K562 (cell line): ENCODE data around the gene TMIGD2. TPM values are rescaled to one million over a fixed set of nuclear protein-coding genes. Genes with fewer than 3 reads are reported as not detected.
A peak's percentile ranks its signal among the peaks of the same experiment; 100 is the strongest.

Experiments used
- ATAC-seq: fragments of 200-7000 bp; cut with Tn5 transposase; 3 replicates; pipeline ENCODE4 v1.9.1; 2020; ENCODE audit warnings: moderate library complexity
- BruUV-seq: library from RNA; stranded (reverse); fragments of 400-500 nt; replicated peaks from 2 replicates; lab custom pipeline; 2021; lab: Mats Ljungman, UMichigan
- CTCF ChIA-PET: fragments of 300-600 bp; formaldehyde crosslinking; extraction: SDS; loops from one replicate; lab custom pipeline; 2021; ENCODE audit warnings: low intra/inter-chr PET ratio; lab: Yijun Ruan, JAX
- POLR2A ChIA-PET: fragments of 300-600, 350-650 bp; sonication (Branson Sonifier 250); formaldehyde crosslinking; extraction: SDS; loops from one replicate; lab custom pipeline; 2021; ENCODE audit warnings: antibody characterized with exemption, inconsistent platforms; lab: Yijun Ruan, JAX
- DNase-seq, 4 experiments: peaks; one replicate each; pipeline versions ENCODE4 v3.0.0 to v3.0.0-alpha.2; 2011 to 2018; ENCODE audit warnings: low spot score in 3 of 4, mixed read lengths in 3 of 4; ENCODE audit errors: extremely low read depth in 1 of 4
- FAIRE-seq: peaks from 2 replicates; lab custom pipeline; 2011; peaks lifted over from hg19 to GRCh38; lab: Jason Lieb, UNC
- H2AFZ ChIP-seq: 2 replicates; pipeline ENCODE4 v1.6.0; 2011; ENCODE audit warnings: low read depth, low read length, control low read depth, inconsistent platforms
- H3K27ac ChIP-seq: fragments of 200-600 bp; 3 replicates; pipeline ENCODE4 v1.8.0; 2011; ENCODE audit warnings: low read depth, mild to moderate bottlenecking, control low read depth, inconsistent platforms, low read length, moderate library complexity, mixed read lengths; ENCODE audit errors: extremely low read depth
- H3K27me3 ChIP-seq, 2 experiments: fragments of 300-600 bp in 1 of 2; 2 replicates in 1 of 2; 3 replicates in 1 of 2; pipeline versions ENCODE4 v1.6.0 to v1.8.0; 2011; ENCODE audit warnings: inconsistent platforms in 2 of 2, low read length in 2 of 2, mild to moderate bottlenecking in 1 of 2, mixed read lengths in 1 of 2, moderate library complexity in 1 of 2; ENCODE audit not compliant: control insufficient read depth in 2 of 2, insufficient read depth in 2 of 2
- H3K36me3 ChIP-seq: fragments of 300-600 bp; 3 replicates; pipeline ENCODE4 v1.8.0; 2011; ENCODE audit warnings: mild to moderate bottlenecking, low read length, inconsistent platforms; ENCODE audit not compliant: control insufficient read depth, insufficient read depth
- H3K4me1 ChIP-seq, 2 experiments: fragments of 200-600 bp in 1 of 2; replicated peaks in 1 of 2; 2 replicates in 1 of 2; 3 replicates in 1 of 2; pipeline versions ENCODE4 v1.5.1 to v1.8.0; 2011; ENCODE audit warnings: inconsistent platforms in 2 of 2, low read length in 2 of 2, mild to moderate bottlenecking in 1 of 2, mixed read lengths in 1 of 2, moderate library complexity in 1 of 2; ENCODE audit not compliant: control insufficient read depth in 2 of 2, insufficient read depth in 2 of 2
- H3K4me2 ChIP-seq: 2 replicates; pipeline ENCODE4 v1.6.1; 2011; ENCODE audit warnings: low read length, control low read depth, inconsistent platforms, mixed read lengths; ENCODE audit not compliant: insufficient read depth
- H3K4me3 ChIP-seq: fragments of 200-600 bp; sonication (generic), shearing (Covaris generic); 2 replicates; pipeline ENCODE4 v1.5.1; 2016; ENCODE audit warnings: control low read depth, inconsistent platforms
- H3K79me2 ChIP-seq: fragments of 200-600 bp; 3 replicates; pipeline ENCODE4 v1.8.0; 2011; ENCODE audit warnings: low read length, inconsistent platforms; ENCODE audit not compliant: control insufficient read depth, insufficient read depth
- H3K9ac ChIP-seq, 2 experiments: 2 replicates each; pipeline versions ENCODE4 v1.6.0 to v1.6.1; 2011; ENCODE audit warnings: low read depth in 2 of 2, low read length in 2 of 2, control low read depth in 1 of 2, inconsistent platforms in 1 of 2, mild to moderate bottlenecking in 1 of 2, mixed read lengths in 1 of 2; ENCODE audit not compliant: insufficient read depth in 1 of 2
- H3K9me1 ChIP-seq: one replicate; pipeline ENCODE4 v1.6.0; 2011; ENCODE audit warnings: inconsistent platforms, mild to moderate bottlenecking, low read length, moderate library complexity; ENCODE audit not compliant: control insufficient read depth, insufficient read depth
- H3K9me3 ChIP-seq: replicated peaks from 2 replicates; pipeline ENCODE4 v1.5.1; 2011; ENCODE audit warnings: low read depth, low read length, inconsistent platforms; ENCODE audit not compliant: control insufficient read depth, insufficient read depth
- H4K20me1 ChIP-seq: replicated peaks from 2 replicates; pipeline ENCODE4 v1.6.1; 2011; ENCODE audit warnings: low read length, inconsistent platforms, mixed read lengths; ENCODE audit not compliant: control insufficient read depth, insufficient read depth
- ADNP ChIP-seq: fragments of 200-800 bp; sonication (Bioruptor generic); IDR thresholded peaks from 2 replicates; pipeline ENCODE4 v1.6.1; 2016; ENCODE audit warnings: missing genetic modification characterization, missing compliant biosample characterization
- BACH1 ChIP-seq: fragments of 200-800 bp; sonication (Bioruptor generic); IDR thresholded peaks from 2 replicates; pipeline ENCODE4 v1.6.1; 2016; ENCODE audit warnings: missing genetic modification characterization, missing compliant biosample characterization
- BCOR ChIP-seq: fragments of 450-650 bp; IDR thresholded peaks from 2 replicates; pipeline ENCODE4 v1.6.1; 2016
- CBFB ChIP-seq: sonication (generic); formaldehyde crosslinking; IDR thresholded peaks from 2 replicates; pipeline ENCODE4 v1.4.0; 2020; ENCODE audit warnings: mild to moderate bottlenecking, missing genetic modification reagents
- CBX3 ChIP-seq, 2 experiments: IDR thresholded peaks; 1 replicate in 1 of 2; 2 replicates in 1 of 2; pipeline ENCODE4 v1.6.1; 2012; ENCODE audit warnings: inconsistent platforms in 2 of 2, low read length in 2 of 2, borderline replicate concordance in 1 of 2, control low read depth in 1 of 2
- CHD4 ChIP-seq: fragments of 200-600 bp; sonication (generic); IDR thresholded peaks from 3 replicates; pipeline ENCODE4 v1.6.1; 2012; ENCODE audit warnings: low read depth, mild to moderate bottlenecking, mixed read lengths, low read length, inconsistent platforms; ENCODE audit not compliant: insufficient read depth, insufficient replicate concordance, poor library complexity, severe bottlenecking
- CREB1 ChIP-seq, 2 experiments: sonication (generic) in 1 of 2; formaldehyde crosslinking in 1 of 2; IDR thresholded peaks; 2 replicates each; pipeline versions ENCODE4 v1.6.1 to v1.8.0; 2012 to 2022; ENCODE audit warnings: inconsistent platforms in 1 of 2, mild to moderate bottlenecking in 1 of 2, missing genetic modification reagents in 1 of 2, moderate library complexity in 1 of 2
- HDAC2 ChIP-seq: fragments of 450-650 bp; IDR thresholded peaks from 2 replicates; pipeline ENCODE4 v1.6.1; 2016; ENCODE audit warnings: mild to moderate bottlenecking
- HLTF ChIP-seq: fragments of 450-650 bp; IDR thresholded peaks from 2 replicates; pipeline ENCODE4 v1.6.1; 2016
- IFI16 ChIP-seq: fragments of 250-450 bp; sonication (Bioruptor Pico); IDR thresholded peaks from 2 replicates; pipeline ENCODE4 v2.1.2; 2022; ENCODE audit warnings: mild to moderate bottlenecking, inconsistent platforms
- KDM1A ChIP-seq, 2 experiments: fragments of 450-650 bp; IDR thresholded peaks; 2 replicates each; pipeline ENCODE4 v1.6.1; 2016; ENCODE audit warnings: mild to moderate bottlenecking in 2 of 2
- MCM3 ChIP-seq: fragments of 450-650 bp; IDR thresholded peaks from 2 replicates; pipeline ENCODE4 v1.6.1; 2016
- MTA3 ChIP-seq: fragments of 450-650 bp; formaldehyde crosslinking; IDR thresholded peaks from 2 replicates; pipeline ENCODE4 v1.6.1; 2017; ENCODE audit warnings: mild to moderate bottlenecking, borderline replicate concordance
- NR2F6 ChIP-seq: fragments of 450-650 bp; formaldehyde crosslinking; IDR thresholded peaks from 2 replicates; pipeline ENCODE4 v1.4.0; 2020; ENCODE audit warnings: mild to moderate bottlenecking
- PHF20 ChIP-seq: fragments of 450-650 bp; IDR thresholded peaks from 2 replicates; pipeline ENCODE4 v1.6.1; 2018; ENCODE audit not compliant: partially characterized antibody
- POLR2G ChIP-seq: fragments of 200-400 bp; formaldehyde crosslinking; IDR thresholded peaks from 2 replicates; pipeline ENCODE4 v1.6.1; 2017; ENCODE audit warnings: low read depth, mild to moderate bottlenecking, antibody characterized with exemption, low read length, moderate library complexity
- RBM25 ChIP-seq: fragments of 200-400 bp; formaldehyde crosslinking; IDR thresholded peaks from 2 replicates; pipeline ENCODE4 v1.6.1; 2018; ENCODE audit warnings: low read length, low read depth, moderate library complexity; ENCODE audit not compliant: severe bottlenecking
- SIN3A ChIP-seq, 2 experiments: fragments of 150-350 bp in 1 of 2; IDR thresholded peaks; 2 replicates each; pipeline ENCODE4 v1.6.1; 2011 to 2016; ENCODE audit warnings: borderline replicate concordance in 2 of 2, low read depth in 2 of 2, low read length in 2 of 2, mild to moderate bottlenecking in 2 of 2, moderate library complexity in 2 of 2; ENCODE audit not compliant: control insufficient read depth in 1 of 2
- SMARCA5 ChIP-seq: fragments of 450-650 bp; IDR thresholded peaks from 2 replicates; pipeline ENCODE4 v1.6.1; 2016
- ZFP36 ChIP-seq: fragments of 150-350 bp; IDR thresholded peaks from 2 replicates; pipeline ENCODE4 v1.6.1; 2018; ENCODE audit warnings: low read length, low read depth; ENCODE audit not compliant: partially characterized antibody
- ZNF121 ChIP-seq: sonication (generic); formaldehyde crosslinking; conservative IDR thresholded peaks from 2 replicates; pipeline ENCODE4 v1.8.0; 2022; ENCODE audit warnings: missing genetic modification reagents
- ZNF24 ChIP-seq: fragments of 450-650 bp; IDR thresholded peaks from 2 replicates; pipeline ENCODE4 v1.6.1; 2016
- WGBS: fragments of 100-300 bp; shearing (Covaris generic); methylation state at CpG from one replicate; pipeline ENCODE4 v1.1.6; 2016; ENCODE audit warnings: low coverage, mixed read lengths; ENCODE audit not compliant: insufficient coverage; ENCODE audit errors: missing lambda C conversion rate; 5-methylcytosine and 5-hydroxymethylcytosine counted together
- in situ Hi-C: fragments of 300-500 bp; cut with MboI; formaldehyde crosslinking; loops from 4 replicates; pipeline ENCODE4 v1.15.0; 2018; ENCODE audit warnings: inconsistent platforms, mixed read lengths
- intact Hi-C: fragments of 100-400 bp; cut with micrococcal nuclease; formaldehyde crosslinking; loops from 2 replicates; pipeline ENCODE4 v1.14.2; 2022
- polyA plus RNA-seq, 8 experiments: library from polyadenylated mRNA; depleted of rRNA in 4 of 8; stranded (reverse) in 5 of 8; unstranded in 3 of 8; fragments of >200 nt; fragmentation: Nextera tagmentation in 2 of 8; fragmentation: Illumina TruSeq in 1 of 8; extraction: Ambion mirVana in 2 of 8; extraction: Trizol in 1 of 8; gene quantifications; 2 replicates each; pipeline versions ENCODE4 v1.2.1 to v1.2.3, GENCODE V29; 2011 to 2014; ENCODE audit warnings: inconsistent platforms in 1 of 8, missing spikeins in 1 of 8
- total RNA-seq, 7 experiments: library from RNA; depleted of rRNA in 6 of 7; stranded (reverse); fragments of >200 nt in 6 of 7; fragmentation: Illumina TruSeq in 2 of 7; extraction: Trizol in 2 of 7; gene quantifications; 2 replicates each; pipeline versions ENCODE4 v1.2.1 to v1.2.3, GENCODE V29; 2011 to 2021; ENCODE audit warnings: low replicate concordance in 1 of 7
- TF ChIP-seq, protein P1 (sequence below): fragments of 250-450 bp; sonication (Bioruptor Pico); IDR thresholded peaks from 2 replicates; pipeline ENCODE4 v1.5.0; 2020; ENCODE audit warnings: mild to moderate bottlenecking
- TF ChIP-seq, protein P2 (sequence below): fragments of 250-450 bp; sonication (Bioruptor Pico); IDR thresholded peaks from 2 replicates; pipeline ENCODE4 v1.9.0; 2021; ENCODE audit warnings: mild to moderate bottlenecking

TMIGD2 gene
- total and polyA plus RNA-seq, 9 of the 15 experiments (the other 6 are each of a cell fraction or from before 2014, with no cell fraction given), result not detected

DNA sequence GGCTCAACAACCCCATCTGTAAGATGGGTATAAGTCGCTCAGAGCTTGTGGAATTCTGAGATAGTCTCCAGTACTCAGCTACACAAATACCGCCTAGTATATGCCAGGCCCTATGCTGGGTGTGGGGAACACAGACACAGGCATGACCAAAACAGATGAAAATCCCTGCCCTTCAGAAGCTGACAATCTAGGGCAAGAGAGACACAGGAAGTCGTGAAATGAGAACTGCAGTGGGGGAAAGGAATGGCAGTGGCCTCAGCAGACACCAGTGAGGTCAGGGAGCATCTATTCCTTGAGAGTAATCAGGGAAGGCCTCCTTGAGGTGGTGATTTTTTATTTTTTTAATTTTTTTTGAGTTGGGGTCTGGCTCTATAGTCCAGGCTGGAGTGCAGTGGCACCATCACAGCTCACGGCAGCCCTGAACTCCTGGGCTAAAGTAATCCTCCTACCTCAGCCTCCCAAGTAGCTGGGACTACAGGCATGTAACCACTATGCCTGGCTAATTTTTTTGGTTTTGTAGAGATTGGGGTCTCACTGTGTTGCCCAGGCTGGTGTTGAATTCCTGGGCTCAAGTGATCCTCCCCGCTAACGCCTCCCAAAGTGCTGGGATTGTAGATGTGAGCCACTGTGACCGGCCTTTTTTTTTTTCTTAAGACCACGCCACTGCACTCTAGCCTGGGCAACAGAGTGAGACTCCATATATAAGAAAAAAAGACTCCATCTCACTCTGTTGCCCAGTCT lies 3.2 kb downstream of the TMIGD2 start:
- H2AFZ ChIP-seq, result no peak overlapping the region
- ChIA-PET POLR2A (interaction anchor here (0.6 to 0.9 kb wide), 2 partner anchors 10 to 58 kb away, joined by 3 to 4 read pairs; no protein-coding TSS in a partner anchor), CTCF (no interaction called here)
- H3K27me3 ChIP-seq, result peaks cover 3 to 8% of the 10 kb centered on the region in 2 experiments; a peak in 2 of 5 replicates
- H3K36me3 ChIP-seq, result no peaks in the 10 kb centered on the region
- FAIRE-seq (no peak), ATAC-seq (no peak), DNase-seq (no peak)
- no peaks in the 10 kb centered on the region for H4K20me1 ChIP-seq
- no peak overlapping the region for H3K4me2 ChIP-seq
- no peaks in the 10 kb centered on the region for H3K79me2 ChIP-seq
- no TSS peak for BruUV-seq
- no peaks in the 10 kb centered on the region for H3K9me3 ChIP-seq
- H3K27ac ChIP-seq, result no peak overlapping the region
- no peak overlapping the region for H3K4me3 ChIP-seq
- H3K9me1 ChIP-seq, result no peaks in the 10 kb centered on the region
- H3K4me1 ChIP-seq, result peaks cover 3 to 23% of the 10 kb centered on the region in 2 experiments; a peak in 4 of 5 replicates
- H3K9ac ChIP-seq, result no peak overlapping the region
- intact Hi-C loops (no loop called here), in situ Hi-C loops (no loop called here)
- WGBS, result 44% methylated on average over 7 of the region's 8 CpGs
- TF ChIP-seq CREB1 (IDR thresholded peaks at IDR 0.05) (no peak), CREB1 (CRISPR knock-in tag; IDR thresholded peaks at IDR 0.05) (no peak), ADNP (tag) (peak; percentile 80), HLTF (no peak), ZFP36 (peak; percentile 87), MCM3 (no peak), ZNF121 (CRISPR knock-in tag) (peak; percentile 93), RBM25 (peak; percentile 71), POLR2G (no peak), BACH1 (no peak), SMARCA5 (peak; percentile 93), CBFB (CRISPR knock-in tag) (no peak), HDAC2 (peak; percentile 53; the same call in 1 of the 2 replicates), NR2F6 (CRISPR knock-in tag) (no peak), CHD4 (peak; percentile 60), BCOR (peak; percentile 93), CBX3 (IDR thresholded peaks at IDR 0.05; ENCODE audit: borderline replicate concordance in 1 of 2, low read length in 2 of 2) (peak in 1 of 2 experiments; percentile 53; a peak in 1 of 3 replicates), MTA3 (no peak), ZNF24 (no peak), KDM1A (IDR thresholded peaks at IDR 0.05) (peak; percentile 56 to 81; a peak in 2 of 4 replicates), SIN3A (IDR thresholded peaks at IDR 0.05; ENCODE audit: borderline replicate concordance in 2 of 2, control insufficient read depth in 1 of 2, low read depth in 2 of 2, low read length in 2 of 2) (no peak), IFI16 (CRISPR knock-in tag) (no peak), PHF20 (peak; percentile 55)
- TF ChIP-seq, protein P1, sequence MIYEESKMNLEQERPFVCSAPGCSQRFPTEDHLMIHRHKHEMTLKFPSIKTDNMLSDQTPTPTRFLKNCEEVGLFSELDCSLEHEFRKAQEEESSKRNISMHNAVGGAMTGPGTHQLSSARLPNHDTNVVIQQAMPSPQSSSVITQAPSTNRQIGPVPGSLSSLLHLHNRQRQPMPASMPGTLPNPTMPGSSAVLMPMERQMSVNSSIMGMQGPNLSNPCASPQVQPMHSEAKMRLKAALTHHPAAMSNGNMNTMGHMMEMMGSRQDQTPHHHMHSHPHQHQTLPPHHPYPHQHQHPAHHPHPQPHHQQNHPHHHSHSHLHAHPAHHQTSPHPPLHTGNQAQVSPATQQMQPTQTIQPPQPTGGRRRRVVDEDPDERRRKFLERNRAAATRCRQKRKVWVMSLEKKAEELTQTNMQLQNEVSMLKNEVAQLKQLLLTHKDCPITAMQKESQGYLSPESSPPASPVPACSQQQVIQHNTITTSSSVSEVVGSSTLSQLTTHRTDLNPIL (CRISPR knock-in tag), result no peak
- TF ChIP-seq, protein P2, sequence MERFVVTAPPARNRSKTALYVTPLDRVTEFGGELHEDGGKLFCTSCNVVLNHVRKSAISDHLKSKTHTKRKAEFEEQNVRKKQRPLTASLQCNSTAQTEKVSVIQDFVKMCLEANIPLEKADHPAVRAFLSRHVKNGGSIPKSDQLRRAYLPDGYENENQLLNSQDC (CRISPR knock-in tag), result no peak
